Cerebellar nuclear complex (tissue), 1 donor: ENCODE measurements around the gene SLC12A7.
"Not testable (repeated sequence)": the region's sequence is repeated elsewhere in the genome, so short reads cannot be mapped to it uniquely, and the experiment has no call there.

ENCODE experiments used
- DNase-seq, 2 experiments: peaks; one replicate each; lab custom pipeline; 2025; lab: John Stamatoyannopoulos, UW

SLC12A7 gene

DNA sequence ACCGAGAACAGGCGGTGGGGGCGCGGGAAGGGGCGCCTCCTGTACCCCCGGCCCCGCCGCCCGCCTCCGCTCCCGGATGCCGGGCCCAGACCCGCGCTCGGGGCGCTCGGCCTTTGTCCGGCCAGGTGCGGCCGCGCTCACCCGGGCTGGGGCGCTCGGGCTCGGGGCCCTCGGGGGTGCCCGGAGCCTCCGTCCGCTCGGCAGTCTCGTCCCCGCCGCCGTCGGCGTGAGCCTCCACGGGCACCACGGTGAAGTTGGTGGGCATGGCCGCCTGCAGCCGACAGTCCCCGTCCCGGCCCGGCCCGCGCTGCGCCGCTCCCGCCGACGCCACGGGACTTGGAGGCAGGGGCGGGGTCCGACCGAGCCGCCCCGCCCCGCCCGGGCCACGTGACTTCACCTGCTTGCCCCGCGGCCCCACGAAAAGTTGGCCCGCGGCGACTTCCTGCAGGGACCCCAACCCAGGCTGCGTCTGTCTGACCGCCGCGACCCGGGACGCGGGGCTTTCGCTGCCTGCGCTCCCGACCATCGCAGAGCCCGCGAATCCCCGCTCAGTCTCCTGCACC, at the start of gene SLC12A7:
TSS of gene SLC12A7 (minus strand) at position 337 of the 563 bp plus-strand sequence. CDS start at position 265, 72 bp downstream.
- DNase-seq = no peak

DNA sequence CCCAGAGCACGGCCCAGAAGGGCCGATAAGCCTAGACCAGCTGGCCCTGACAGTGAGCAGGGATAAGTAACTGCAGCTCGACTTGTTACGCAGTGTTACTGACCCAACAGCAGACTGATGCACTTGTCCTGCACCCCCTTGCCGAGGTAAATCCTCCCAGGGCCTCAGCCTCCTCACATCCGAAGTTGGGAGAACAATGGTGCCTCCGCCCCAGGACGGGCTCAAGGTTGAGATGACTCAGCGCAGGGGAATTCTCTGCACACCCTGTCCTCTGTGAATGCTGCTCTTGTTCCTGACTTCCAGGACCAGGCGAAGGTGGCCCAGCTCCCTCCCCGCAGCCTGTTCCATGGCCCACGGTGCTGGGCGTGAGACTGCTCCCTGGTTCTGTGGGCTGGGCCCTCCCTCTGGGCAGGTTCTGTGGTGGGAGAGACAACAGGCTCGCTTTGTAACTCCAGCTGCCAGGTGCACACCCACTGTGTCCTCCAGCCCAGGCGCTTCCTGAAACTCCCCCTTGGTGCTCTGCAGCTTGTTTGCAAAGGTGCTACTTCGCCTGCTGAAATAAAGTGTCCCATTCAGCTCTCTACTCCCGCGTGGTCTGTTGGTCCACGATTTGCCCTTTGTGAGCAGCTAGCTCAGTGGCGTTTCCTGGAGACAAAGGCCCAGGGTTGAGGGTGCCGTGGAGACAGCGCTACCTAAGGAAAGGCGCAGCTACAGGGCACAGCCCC, 49.4 kb upstream of the SLC12A7 start:
- no peak for DNase-seq

DNA sequence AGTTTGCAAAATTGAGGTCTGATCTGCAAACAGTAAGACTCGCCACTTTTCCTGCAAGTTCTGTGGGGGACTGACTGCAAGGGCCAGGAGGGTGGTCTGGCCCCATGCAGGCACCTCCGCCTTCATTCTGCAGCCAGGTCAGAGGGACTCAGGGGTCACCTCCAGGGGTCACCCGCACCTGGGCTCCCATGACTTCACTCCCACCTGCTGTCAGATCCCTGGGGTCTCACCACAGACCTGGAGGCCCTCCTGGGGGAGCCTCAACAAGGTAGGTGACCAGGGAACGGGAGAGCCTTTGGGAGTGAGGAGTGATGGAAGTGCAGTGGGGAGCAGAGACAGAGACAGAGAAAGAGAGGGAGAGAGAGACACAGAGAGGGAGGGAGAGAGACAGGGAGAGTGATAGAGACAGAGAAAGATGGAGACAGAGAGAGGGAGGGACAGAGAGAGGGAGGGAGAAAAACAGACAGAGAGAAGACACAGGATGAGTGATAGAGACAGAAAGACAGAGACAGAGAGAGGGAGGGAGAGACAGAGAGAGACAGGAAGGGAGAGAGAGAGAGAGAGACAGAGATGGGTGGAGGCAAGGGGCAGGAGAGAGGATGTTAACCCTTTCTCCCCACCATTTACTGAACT, 48.0 kb upstream of the SLC12A7 start:
- DNase-seq = no peak

DNA sequence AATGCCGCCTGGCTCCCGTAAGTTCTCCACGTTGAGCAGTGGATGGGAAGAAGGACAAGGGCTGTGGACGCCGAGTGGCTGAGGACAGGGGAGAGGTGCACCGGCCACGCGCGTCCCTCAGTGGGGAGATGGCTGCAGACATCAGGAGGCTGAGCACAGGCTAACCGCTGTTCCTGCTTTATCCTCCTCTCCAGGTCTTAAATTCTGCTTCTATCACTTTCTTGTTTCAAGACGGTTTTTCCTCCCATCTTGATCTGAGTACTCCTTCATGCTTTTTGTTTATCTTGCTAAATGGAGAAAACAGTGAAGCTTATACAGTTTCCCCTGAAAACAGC, 47.4 kb upstream of the SLC12A7 start:
- no peak for DNase-seq

DNA sequence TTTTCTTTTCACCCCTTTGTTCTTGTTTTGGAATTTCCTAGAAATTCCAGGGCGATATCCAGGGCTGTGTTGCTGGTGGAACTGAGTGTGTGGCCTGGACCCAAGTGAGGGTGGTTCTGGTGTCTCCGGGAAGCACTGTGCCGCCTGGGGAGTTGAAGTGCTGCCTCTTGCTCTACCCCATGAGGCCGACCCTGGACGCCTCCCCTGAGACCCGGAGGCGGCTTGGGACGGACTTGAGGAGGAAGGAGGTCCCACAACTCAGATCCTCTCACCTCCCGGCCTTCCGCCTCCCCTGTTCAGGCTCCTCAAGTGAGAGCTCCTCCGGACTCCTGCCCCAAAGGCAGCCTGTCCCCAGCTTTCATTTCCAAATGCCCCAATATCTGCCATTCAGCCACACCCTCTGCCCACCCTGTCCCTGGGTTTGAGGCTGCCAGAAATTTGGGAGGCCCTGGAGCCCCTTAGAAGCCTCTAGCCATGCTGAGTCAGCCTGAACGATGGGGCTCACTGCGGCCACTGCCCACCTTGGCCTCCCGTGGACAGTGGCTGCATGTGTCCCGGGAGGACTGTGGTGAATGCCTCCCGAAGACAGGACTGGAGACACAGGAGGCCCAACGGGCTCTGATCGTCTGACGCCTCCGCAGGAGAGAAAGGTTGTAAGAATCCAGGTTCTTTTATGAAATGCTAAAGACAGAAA, 46.9 kb upstream of the SLC12A7 start:
- no peak for DNase-seq

DNA sequence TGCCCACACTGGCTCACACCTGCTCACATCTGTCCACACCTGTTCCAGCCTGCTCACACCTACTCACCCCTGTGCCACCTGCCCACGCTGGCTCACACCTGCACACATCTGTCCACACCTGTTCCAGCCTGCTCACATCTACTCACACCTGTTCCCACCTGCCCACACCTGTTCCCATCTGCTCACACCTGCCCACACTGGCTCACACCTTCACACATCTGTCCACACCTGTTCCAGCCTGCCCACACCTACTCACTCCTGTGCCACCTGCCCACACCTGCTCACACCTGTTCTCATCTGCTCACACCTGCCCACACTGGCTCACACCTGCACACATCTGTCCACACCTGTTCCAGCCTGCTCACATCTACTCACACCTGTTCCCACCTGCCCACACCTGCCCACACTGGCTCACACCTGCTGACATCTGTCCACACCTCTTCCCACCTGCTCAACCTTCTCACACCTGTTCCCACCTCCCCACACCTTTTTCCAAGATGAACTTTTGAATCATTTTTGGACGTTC, 45.7 kb upstream of the SLC12A7 start:
- DNase-seq = not testable (repeated sequence)

DNA sequence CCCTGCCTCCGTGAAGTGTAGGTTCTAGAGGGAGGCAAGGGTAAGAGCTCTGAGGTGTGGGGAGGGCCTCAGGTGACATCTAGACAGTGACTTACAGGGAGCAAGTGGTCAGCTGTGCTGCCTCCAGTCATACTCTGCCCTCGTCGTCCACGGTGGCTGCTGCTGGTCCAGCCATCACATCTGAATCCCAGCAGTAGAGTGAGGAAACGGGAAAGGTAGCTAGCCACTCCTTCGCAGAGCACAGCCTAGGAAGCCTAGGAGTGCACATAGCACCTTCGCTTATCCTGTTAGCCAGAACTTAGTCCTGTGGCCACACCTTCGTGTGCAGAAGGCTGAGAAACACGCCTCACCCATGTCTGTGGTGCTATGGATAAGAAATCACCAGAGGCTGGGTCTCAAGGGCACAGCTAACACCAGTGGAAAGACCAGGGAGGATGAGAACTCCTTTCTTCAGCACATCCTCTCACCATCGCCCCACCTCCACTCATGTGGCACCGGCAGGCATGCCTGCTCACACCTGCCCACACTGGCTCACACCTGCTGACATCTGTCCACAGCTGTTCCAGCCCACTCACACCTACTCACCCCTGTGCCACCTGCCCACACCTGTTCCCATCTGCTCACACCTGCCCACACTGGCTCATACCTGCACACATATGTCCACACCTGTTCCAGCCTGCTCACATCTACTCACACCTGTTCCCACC, 45.0 kb upstream of the SLC12A7 start:
- DNase-seq = no peak

DNA sequence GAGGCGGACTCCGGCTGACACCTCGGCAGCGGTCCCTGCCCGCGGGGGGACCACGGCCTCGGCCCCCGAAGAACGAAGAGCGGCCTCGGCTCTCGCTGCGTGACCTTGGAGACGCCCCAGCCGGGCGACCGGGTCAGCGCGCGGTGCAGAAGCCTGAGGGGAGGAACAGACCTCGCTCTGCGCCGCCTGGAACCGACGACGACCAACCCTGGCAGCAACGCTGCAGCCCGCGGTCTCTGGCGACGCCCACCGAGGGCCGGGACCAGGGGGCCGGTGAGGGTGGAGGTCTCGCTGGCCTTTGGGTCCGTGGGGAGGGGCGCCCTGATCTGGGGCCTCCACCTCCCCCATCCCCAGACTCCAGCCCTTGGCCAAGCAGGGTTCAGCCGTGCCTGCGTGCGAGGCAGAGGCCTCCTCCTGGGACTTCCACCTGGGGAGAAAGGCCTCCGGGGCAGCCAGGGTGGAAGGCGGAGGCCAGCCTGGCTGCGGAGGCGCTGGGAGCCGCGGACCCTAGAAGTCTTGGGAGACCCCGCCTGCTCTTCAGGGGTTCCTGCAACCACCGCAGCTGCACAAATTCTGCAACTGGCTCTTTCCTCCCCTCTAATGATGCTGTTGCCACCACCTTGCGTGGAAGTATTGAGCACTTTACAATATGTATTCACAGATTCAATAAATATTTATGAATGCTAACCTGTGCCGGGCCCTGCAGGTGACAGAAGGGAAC, 44.3 kb upstream of the SLC12A7 start:
- DNase-seq = no peak

DNA sequence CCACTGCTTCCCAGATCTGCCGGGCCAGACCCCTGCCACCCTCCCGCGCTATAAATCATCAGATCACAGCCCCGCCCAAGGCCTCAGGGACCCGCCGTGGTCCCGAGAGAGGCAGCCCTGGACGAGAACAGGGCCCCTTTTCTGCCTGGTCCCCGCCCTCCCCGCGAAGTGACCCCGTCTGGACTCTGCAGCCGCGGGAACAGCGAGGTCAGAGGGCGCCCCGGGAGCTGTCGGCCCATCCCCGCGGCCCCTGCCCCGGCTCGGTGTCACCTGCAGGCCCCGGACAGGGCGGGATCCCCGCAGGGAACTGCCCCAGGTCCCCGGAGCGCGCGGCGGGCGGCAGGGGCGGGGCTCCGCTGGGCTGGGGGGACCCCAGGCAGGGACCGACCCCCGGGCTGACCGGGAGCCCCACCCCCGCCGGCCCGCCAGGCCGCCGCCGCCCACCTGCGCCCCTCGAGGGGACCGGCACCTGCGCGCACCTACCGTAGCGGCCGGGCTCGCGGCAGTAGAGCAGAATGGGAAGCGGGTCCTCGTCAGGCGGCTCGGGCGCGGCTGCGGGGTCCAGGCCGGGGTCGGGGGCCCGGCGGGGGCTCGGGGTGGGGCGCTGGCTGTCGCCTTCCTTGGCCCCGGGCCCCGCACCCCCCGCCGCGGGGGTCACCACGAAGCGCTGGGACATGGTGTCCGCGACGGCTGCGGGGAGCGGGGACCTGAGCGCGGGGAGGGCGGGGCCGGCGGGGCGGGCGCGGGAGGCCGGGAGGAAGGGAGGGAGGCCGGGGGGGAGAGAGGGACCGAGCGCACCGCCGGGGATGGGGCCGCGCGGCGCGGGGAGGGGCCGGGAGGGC, 43.5 kb upstream of the SLC12A7 start:
- DNase-seq = no peak

DNA sequence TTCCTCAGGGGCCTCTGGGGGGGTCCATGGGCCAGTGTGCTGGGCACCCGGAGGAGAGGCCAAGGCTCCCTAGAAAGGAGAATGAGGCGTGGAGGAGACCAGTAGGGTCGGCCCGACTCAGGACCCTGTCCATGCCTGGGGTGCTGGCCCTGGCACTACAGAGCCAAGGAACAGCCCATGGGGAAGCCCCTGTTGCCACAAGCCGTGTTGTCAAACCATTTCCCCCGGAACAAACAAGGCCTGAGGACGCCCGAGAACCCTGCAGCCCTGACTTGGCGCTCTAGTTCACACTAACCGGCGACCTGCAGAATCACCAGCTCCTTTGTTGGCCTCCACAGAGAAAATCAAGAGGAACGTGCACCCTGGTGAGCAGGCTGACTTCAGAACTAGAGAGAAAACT, 41.6 kb upstream of the SLC12A7 start:
- no peak for DNase-seq

DNA sequence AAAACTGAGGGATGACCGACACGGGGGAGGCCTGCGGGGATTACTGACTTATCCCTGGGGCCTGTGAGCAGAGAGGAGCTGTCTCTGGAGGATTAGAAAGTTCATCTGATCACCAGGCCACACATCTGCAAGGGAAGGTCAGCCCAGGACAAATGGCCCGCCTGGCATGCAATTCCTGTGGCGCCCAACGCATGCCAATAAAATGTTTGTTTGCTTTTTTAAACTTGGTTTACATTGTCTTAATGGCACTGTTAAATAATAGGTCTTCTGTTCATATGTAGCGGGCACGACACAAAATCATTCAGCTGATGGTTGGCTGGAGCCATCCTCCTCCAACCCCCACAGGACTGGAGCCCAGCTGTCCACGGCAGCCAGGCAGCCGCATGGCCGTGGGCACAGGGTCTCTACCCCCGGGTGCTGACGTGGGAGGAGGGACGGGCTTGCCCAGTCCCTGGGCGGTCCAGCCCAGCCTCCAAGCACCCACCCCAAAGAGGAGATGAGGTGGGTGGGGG, 41.0 kb upstream of the SLC12A7 start:
- DNase-seq = no peak

DNA sequence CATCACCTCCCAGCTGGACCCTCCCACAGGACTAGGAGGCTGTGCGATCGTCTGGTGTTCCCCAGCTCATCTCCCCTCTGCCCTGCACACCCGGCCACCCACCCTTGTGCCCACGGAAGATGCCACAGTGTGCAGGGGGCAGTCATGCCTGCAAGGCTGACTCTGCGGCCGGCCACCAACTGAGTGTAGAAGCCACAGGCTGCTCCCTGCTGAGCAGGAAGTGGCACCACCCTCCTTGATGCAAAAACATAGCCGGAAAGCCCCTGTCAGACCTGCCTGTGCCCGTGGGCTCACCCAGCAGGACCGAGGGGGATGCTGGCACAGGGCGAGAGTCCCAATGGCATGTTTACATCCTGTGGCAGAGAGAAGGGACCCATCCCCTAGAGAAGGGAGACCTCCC, 40.3 kb upstream of the SLC12A7 start:
- DNase-seq = no peak

DNA sequence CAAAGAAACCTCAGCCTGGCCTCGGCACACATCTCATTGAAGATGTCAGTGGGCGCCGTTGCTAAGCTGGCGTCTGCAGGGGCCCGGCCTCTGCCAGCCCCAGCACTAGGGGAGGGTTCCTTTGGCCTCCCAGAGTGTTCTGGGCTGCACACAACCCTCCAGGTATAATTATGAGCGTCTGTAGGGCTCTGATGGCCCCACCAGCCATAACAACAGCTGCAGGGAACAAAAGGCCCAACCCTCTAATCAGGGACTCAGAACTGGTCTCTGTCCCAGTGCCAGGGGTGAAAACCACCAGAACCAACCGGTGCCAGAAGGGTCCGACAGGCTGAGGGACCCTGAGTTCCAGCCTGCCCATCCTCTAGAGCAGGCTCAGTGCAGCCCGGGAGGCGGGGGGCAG, 39.5 kb upstream of the SLC12A7 start:
- DNase-seq = no peak

DNA sequence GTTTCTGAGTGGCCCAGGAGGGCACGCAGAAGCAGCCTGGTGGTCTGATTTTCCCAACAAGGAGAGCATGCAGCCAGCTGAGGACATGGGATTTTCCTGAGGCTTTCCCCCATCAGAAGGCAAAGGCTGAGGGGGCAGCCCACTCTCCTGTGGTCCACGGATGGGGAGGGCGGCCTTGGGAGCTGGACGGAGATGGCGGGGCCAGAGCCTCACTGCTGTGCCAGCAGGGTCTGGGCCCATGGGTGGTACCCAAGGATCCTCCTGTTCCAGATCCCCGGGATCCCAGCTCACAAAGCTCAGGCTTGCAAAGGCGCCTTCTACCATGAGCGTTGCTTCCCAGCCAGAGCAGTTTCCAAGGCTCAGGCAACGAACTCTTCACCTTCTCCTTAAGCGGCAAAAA, 39.0 kb upstream of the SLC12A7 start:
- no peak for DNase-seq

DNA sequence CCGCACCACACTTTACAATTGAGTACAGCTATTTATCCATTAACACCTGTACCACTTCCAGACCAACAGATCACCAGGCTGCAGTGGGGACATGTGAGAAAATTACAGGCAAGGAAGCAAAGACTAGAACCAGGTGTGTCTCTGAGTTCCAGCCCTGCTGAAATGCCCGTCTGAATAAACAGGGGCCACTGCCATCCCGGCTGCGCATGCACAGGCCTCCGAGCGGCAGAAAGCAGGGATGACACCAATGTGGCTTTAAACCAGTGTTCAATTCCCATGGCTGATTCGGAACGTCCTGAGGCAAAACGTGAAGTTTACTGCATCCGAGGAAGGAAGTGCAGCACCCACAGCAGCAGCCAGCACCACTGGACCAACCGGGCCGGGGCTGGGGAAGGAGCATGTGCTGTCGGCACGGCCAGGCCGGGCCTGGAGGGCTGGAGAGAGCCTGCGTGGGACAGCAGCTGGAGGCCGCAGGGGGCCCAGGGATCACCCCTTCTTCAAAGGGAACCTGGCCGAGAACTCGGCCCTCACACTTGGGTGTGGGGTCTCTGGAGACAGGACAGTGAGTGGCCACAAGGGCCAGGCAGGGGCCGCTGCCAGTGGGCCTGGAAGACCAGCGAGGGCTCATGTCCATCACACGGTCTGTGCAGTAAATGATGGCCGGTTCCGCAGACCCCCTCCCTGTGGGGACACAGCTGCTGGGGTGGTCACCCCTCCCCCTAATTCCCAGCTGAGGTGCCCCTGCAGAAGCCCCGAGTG, 33.0 kb upstream of the SLC12A7 start:
- no peak for DNase-seq

DNA sequence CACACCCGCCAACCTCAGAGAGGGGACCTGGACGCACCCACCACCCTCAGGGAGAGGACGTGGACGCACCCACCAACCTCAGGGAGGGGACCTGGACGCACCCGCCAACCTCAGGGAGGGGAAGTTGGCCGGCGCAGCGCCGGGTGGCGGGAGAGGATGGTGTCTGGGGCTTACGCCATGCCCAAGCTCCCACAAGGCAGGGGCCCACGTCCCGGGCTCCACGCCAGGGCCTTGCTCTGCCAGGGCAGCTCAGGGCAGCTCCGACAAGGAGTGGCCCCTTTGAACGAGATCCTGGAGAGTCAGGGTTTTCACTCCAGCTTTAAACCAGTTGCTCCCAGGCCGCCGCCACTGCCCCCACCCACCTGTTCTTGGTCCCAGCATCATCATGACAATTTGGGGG, 32.2 kb upstream of the SLC12A7 start:
- no peak for DNase-seq

DNA sequence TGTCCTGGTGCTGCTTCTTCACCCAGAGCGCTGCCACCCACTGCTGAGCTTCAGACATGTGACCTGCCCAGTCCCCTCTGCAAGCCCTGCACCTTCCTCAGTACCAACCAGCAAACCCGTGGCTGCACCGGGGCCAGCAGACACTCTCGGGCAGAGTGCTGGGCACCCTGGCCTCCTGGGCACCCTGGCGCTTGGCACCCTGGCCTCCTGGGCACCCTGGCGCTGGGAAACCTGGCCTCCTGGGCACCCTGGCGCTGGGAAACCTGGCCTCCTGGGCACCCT, 31.7 kb upstream of the SLC12A7 start:
- no peak for DNase-seq

DNA sequence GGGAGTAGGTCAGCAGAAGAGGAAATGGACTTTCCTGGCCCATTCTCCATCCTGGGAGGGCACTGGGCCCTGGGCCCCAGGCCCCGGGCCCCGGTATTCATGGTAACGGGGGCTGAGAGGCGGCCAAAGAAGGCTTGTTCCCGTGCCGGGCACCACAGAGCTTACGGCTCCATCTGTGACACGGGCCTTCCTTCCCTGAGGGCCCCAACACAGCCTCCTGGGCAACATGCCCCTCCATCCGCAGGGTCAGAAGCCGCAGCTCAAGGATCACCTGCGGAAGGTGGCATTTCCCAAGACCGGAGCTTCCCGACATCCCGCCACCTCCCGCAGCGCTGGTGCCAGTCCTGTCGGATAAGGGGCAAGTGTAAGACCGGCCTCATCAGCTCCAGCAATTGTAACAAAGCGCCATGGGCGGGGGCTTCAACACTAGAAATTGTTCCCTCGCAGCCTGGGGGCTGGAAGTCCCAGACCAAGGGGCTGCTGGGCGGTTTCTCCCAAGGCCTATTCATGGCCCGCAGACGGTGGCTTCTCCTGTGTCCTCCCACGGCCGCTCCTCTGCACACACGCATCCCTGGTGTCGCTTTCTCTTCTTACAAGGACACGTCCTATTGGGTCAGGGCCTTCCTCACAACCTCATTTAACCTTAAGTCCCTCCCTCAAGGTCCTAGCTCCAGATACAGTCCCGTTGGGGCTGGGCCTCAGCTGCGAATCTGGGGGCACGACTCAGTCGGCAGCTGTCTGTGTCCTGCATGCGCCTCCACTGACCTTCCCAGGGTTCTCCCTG, 31.2 kb upstream of the SLC12A7 start:
- DNase-seq = no peak

DNA sequence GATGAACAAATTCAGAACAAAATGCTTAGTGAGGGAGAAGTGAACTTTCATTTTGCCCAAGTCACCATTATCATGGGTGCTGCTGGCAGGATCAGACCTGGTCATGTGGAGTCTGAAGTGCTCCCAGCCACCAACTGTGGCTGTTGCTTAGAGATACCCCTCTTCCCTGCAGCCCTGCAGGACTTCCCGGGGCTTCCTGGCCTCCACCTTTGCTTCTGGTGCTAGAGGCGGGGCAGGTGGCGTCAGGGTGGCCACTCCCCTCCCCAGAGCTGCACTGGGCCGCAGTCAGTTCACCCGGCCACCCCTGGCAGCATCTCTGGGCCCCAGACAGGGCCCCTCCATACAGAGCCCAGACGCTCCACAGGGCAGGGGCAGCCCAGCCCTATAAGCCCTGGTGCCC, 30.0 kb upstream of the SLC12A7 start:
- no peak for DNase-seq
